ENCODE measurements around the gene PARVG.

PARVG gene

GRCh38 chr22:44196241-44196640, 15.5 kb downstream of the PARVG start:
- DNase-seq (ENCODE audit: low read depth in 1 of 2, low spot score in 1 of 2), result no peak
- Histone ChIP-seq H3K4me3 (replicated peaks; ENCODE audit: insufficient read depth, low read length) (no peak overlapping the region), H3K27ac (replicated peaks) (no peak overlapping the region), H3K27me3 (ENCODE audit: insufficient read depth, poor library complexity, severe bottlenecking) (no peaks in the 10 kb centered on the region)
- TF ChIP-seq SPI1 (IDR thresholded peaks at IDR 0.05; ENCODE audit: borderline replicate concordance, low read depth), result no peak
- TF ChIP-seq, protein P1, sequence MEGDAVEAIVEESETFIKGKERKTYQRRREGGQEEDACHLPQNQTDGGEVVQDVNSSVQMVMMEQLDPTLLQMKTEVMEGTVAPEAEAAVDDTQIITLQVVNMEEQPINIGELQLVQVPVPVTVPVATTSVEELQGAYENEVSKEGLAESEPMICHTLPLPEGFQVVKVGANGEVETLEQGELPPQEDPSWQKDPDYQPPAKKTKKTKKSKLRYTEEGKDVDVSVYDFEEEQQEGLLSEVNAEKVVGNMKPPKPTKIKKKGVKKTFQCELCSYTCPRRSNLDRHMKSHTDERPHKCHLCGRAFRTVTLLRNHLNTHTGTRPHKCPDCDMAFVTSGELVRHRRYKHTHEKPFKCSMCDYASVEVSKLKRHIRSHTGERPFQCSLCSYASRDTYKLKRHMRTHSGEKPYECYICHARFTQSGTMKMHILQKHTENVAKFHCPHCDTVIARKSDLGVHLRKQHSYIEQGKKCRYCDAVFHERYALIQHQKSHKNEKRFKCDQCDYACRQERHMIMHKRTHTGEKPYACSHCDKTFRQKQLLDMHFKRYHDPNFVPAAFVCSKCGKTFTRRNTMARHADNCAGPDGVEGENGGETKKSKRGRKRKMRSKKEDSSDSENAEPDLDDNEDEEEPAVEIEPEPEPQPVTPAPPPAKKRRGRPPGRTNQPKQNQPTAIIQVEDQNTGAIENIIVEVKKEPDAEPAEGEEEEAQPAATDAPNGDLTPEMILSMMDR (IDR thresholded peaks at IDR 0.05; ENCODE audit: insufficient read depth, low read length), result no peak
- no peak for TF ChIP-seq POLR2AphosphoS5 (IDR thresholded peaks at IDR 0.05; ENCODE audit: low read depth)
- no peak for TF ChIP-seq GABPA (IDR thresholded peaks at IDR 0.05; ENCODE audit: low read depth)
- TF ChIP-seq REST (IDR thresholded peaks at IDR 0.05; ENCODE audit: insufficient replicate concordance, low read depth), result no peak

GRCh38 chr22:44196731-44197131, 16.0 kb downstream of the PARVG start:
- TF ChIP-seq SPI1 (IDR thresholded peaks at IDR 0.05; ENCODE audit: borderline replicate concordance, low read depth), result no peak
- no peak for TF ChIP-seq GABPA (IDR thresholded peaks at IDR 0.05; ENCODE audit: low read depth)
- TF ChIP-seq, protein P1 (IDR thresholded peaks at IDR 0.05; ENCODE audit: insufficient read depth, low read length), result no peak
- no peak for TF ChIP-seq REST (IDR thresholded peaks at IDR 0.05; ENCODE audit: insufficient replicate concordance, low read depth)
- no peak for TF ChIP-seq POLR2AphosphoS5 (IDR thresholded peaks at IDR 0.05; ENCODE audit: low read depth)
- DNase-seq (ENCODE audit: low read depth in 1 of 2, low spot score in 1 of 2), result no peak
- Histone ChIP-seq H3K4me3 (replicated peaks; ENCODE audit: insufficient read depth, low read length) (no peak overlapping the region), H3K27me3 (ENCODE audit: insufficient read depth, poor library complexity, severe bottlenecking) (no peaks in the 10 kb centered on the region), H3K27ac (replicated peaks) (no peak overlapping the region)

GRCh38 chr22:44197271-44197670, 16.5 kb downstream of the PARVG start:
- no peak for DNase-seq (ENCODE audit: low read depth in 1 of 2, low spot score in 1 of 2)
- no peaks in the 10 kb centered on the region for H3K27me3 ChIP-seq (ENCODE audit: insufficient read depth, poor library complexity, severe bottlenecking)
- TF ChIP-seq REST (IDR thresholded peaks at IDR 0.05; ENCODE audit: insufficient replicate concordance, low read depth), result no peak
- no peak for TF ChIP-seq GABPA (IDR thresholded peaks at IDR 0.05; ENCODE audit: low read depth)
- TF ChIP-seq, protein P1 (IDR thresholded peaks at IDR 0.05; ENCODE audit: insufficient read depth, low read length), result no peak
- no peak for TF ChIP-seq POLR2AphosphoS5 (IDR thresholded peaks at IDR 0.05; ENCODE audit: low read depth)
- TF ChIP-seq SPI1 (IDR thresholded peaks at IDR 0.05; ENCODE audit: borderline replicate concordance, low read depth), result no peak

More at GRCh38 chr22:44197271-44197670, 16.5 kb downstream of the PARVG start:
- no peak overlapping the region for H3K4me3 ChIP-seq (replicated peaks; ENCODE audit: insufficient read depth, low read length)
- H3K27ac ChIP-seq (replicated peaks), result no peak overlapping the region

Data from HL-60 (cell line).